ENCODE data around the gene PLGLB1. TPM values are rescaled to one million over a fixed set of nuclear protein-coding genes. Genes with fewer than 3 reads are reported as not detected.
"Not testable (repeated sequence)": the region's sequence is repeated elsewhere in the genome, so short reads cannot be mapped to it uniquely, and the experiment has no call there.

PLGLB1 gene
- 3.5 TPM for polyA plus RNA-seq (ENCODE audit: insufficient read length)

DNA sequence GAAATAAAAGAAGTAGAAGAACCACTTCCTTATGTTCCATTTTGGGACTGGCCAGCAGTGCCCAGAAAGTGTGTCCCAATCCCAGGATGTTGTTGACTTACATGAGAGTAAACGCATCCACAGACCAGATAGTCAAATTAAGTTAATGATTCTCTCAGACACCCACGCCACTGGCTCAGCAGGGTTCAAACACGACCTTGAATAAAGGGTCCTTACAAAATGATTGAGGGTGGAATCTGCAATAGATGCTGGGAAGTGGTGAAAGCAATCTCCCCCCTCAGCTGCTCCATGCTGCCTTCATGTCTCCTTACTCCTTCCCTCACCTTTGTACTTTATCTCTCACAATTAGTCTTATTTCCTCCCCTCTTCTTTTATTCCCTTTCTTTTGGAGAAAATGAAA, at the start of gene PLGLB1:
Gene PLGLB1 (minus strand): TSS at position 101 of the 400 bp plus-strand sequence. CDS start 61 bp downstream, at position 40.
- DNase-seq: not testable (repeated sequence)

DNA sequence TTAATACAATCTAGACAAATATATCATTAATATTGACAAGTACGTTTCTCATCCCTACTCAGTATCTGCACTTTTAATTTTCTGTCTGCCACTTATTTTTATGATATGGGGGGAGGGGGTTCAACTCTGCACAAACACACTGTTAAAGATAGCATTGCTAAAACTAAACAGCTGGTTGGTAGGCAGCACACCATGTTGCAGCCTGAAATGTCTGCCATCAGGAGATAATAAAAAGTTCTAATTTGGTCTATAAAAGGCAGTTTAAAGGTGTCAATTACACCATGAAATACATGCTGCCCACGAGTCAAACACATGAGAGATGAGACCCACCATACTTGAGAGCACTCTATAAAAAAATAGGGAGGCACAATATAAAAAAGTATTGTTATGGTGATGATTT, 42.7 kb upstream of the PLGLB1 start:
- not testable (repeated sequence) for DNase-seq

DNA sequence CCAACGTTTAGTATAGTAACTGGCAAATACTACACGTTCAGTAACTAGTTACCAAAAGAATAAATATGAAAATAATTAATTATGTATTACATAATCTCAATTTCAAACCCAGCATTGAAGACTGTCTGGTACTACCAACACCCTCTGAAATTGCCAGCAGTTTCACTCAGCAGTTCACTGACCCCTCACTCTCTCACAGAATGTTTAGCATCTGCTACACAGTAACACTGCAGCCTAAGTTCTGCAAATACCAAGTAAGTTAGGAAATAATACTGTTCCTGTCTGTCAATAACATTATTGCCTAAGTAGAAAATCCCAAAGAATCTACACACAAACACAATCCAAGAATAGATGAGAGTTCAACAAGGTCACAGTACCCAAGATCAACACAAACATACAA, 41.8 kb upstream of the PLGLB1 start:
- not testable (repeated sequence) for DNase-seq

DNA sequence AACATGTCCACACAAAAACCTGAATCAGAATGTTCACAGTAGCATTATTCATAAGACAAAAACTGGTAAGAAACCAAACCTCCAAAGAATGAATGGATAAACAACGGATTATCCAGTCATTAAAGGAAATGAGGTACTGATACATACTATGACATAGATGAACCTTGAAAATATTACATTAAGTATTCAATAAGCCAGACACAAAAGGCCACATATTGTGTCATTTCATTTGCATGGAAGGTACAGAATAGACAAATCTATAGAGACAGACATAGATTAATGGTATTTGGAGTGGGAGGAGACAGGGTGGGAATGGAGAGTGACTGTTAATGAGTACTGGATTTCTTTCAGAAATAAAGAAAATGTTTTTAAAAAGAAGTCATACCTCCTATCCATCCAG, 39.9 kb upstream of the PLGLB1 start:
- not testable (repeated sequence) for DNase-seq

DNA sequence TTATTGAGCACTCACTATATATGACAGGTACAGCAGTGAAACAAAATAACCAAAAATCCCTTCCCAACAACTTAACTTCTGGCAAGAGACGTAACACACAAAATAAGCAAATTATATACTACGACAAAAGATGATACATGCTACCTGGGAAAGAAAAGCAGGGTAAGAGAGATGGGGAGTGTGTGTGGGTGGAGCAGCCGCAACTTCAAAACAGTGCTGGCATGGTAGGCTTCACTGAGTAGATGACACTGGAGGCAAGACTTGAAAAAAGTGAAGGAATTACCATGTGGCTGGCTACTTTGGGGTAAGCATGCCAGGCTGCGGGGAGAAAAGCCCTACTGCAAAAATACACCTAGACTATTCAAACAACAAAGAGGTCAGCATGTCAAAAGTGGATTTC, 36.0 kb upstream of the PLGLB1 start:
- not testable (repeated sequence) for DNase-seq

DNA sequence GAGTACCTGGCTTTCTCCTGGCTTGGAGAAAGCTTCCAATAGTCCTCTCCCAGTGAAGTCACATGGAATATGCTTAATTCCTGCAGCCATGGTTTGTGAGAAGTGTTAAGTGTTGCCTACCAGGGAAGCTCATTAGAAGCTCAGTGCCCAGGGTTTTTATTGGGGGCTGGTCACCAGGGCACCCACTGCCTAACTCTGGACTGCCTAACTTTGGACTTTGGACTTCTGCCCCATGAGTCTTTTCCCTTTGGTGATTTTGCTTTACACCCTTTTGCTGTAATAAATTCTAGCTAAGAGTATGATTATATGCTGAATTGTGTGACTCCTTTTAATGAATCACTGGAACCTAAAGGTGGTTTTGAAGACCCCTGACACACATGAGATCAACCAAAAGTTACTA, 35.2 kb upstream of the PLGLB1 start:
- not testable (repeated sequence) for DNase-seq

DNA sequence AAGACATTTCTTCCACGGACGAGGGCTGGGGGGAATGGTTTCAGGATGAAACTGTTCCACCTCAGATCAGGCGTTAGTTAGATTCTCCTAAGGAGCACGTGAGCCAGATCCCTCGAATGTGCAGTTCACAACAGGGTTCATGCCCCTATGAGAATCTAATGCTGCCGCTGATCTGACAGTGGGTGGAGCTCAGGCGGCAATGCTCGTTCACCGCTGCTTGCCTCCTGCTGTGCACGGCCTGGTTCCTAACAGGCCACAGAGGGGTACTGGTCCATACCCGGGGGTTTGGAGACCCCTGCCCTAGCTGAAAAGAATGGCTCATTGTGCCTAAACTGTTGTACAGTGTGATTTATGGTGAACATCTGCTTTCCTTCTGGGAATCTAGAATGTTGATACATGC, 34.8 kb upstream of the PLGLB1 start:
- DNase-seq: not testable (repeated sequence)

DNA sequence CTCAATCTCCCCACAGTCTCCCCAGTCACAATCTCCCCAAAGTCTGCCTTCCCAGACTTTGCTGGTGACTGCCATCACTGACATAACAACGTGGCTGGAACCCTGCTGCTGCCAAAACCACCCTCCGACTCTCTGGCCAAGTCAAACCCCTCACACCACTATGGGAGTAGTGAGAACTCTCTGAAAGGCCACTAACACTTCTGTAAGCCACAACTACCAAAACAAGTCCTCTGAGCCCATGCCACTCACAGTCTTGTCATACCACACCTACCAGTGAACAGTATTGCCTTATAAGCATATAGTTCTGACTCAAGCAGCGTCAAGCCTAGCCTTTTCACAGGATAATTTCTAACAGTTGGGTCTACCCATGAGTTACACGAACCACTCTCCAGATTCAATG, 32.7 kb upstream of the PLGLB1 start:
- not testable (repeated sequence) for DNase-seq

DNA sequence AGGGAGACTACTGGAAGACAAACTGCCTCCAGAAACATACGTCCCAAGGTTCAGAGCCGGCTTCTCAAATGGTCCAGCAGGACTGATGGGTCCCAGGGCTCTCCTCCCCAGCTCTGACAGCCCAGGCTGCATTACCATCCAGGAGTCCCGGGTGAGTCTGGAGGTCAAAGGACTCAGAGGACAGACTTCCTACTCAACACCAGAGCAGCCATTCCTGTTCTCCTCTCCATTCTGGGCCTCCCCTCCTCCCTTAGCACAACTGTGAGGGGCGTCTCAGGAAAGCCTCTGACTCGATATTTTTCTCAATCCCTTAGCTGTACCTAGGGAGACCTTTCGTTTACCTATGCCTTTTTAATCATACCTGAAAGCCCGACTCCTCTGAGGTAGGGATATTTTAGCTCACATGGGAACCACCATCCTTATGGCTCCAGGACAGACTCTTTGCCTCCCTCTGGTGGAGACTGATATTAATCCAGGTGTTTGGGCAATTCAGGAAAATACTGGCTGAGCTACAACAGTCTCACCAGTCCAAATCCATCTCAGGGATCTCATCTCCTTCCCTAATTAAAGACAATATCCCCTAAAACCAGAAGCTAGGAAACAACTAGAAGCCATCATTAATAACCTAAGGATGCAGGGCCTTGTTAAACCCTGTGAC, 19.8 kb upstream of the PLGLB1 start:
- DNase-seq: not testable (repeated sequence)

DNA sequence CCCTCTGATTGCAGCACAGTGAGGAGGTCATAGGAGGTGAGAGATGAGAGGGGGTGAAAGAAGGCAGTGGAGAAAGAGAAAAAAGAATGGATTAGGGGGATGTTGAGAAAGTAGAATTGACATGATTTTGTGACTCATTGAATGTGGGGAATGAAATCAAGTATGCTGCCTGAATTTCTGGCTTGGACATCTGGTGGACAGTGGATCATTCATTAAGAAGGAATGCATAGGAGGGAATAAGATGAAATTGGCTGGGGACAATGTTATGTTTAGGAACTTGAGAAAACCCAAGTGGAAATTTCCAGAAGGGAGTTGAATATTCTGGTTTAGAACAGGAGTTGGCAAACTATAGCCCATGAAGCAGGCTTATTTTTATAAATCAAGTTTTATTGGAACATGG, 7.0 kb upstream of the PLGLB1 start:
- DNase-seq: not testable (repeated sequence)

DNA sequence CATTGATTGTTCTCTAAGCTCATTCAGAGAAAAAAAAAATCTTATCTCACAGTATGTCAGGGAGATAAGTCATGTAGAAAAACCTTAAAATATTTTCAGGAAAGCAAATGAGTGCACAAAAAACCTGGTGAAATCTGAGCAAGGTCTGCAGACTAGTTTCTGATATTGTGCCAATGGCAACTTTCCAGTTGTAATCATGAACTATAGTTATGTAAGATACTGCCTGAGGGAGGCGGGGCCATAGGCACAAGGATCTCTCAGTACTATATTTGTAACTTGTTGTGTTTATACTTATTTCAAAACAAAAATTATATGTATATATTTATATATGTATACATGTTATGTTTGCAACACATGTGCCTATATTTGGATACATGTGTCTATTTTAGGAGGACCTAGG, 5.2 kb upstream of the PLGLB1 start:
- not testable (repeated sequence) for DNase-seq

DNA sequence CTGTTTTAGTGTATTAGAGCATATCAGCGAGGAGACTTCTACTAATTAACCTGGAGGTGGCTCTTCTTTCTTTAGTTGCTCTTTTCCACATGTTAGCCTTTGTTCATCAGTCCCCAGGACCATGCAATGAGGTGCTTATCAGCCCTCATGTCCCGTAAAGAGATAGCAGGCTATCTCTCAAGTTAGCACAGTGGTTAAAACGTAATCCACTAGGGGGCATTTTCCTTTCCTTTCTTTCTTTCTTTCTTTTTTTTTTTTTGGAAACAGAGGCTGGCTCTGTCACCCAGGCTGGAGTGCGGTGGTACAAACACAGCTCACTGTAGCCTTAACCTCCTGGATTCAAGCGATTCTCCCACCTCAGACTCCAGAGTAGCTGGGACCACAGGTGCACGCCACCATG, 4.3 kb upstream of the PLGLB1 start:
- DNase-seq: not testable (repeated sequence)

DNA sequence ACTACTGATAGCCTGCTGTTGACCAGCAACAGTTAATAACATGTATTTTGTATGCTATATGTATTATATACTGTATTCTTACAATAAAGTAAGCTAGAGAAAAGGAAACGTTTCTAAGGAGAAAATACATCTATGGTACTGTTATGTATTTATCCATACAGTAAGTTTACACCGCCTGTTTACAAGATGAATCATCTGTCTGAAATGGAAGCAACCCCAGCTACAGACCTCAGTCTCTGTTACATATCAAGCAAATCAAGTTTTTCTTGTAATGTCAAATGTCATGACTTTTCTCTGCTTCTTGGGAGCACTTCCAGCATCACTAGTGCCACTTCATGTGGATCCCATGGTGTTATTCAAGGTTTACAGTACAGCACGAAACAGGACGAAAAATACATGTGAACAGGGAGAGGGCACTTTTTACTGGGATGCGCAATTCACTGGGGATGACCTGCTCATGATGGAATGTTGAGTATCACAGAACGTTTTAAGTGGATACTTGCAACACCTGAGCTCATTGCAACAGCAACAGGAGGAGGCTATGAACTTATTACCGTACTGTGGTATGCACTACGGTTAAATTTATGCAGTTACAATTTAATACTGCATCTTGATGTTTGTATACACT, 2.5 kb upstream of the PLGLB1 start:
- DNase-seq: not testable (repeated sequence)

DNA sequence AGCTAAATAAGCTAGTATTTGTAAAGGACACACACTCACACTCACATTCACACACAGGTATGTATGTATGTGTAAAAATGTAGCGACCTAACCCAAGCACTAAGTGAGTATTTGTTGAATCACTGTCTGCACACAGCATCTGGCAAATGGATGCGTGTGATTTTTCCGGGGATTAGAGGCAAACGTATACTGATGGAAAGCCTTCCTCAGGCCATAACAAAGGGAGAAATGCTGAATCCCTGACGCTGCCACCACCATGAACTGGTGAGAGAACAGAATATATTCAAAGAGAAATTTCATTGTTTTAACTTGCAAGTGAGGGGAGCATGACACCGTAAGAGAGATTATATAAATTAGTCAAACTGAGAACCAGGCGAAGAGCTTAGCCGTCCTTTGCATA, 601 bp downstream of the PLGLB1 start:
- not testable (repeated sequence) for DNase-seq

DNA sequence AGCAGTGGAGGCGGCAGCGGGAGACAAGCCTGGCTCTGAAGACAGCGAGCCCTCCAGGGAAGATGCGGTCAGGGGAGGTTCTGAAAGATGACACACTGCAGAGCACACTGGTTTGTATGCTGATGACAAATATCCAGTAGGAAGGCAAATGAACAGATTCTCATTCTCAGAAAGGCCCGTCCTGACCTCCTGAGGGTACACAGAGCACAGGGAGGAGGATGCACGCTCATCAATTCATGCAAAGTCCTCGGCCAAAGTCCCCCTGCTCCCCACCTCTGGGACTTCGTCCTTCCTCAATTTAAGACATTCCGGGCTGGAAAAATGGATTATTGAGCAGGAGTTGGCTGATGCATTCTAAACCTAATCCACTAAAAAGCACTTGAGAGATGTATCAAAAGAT, 2.6 kb downstream of the PLGLB1 start:
- DNase-seq: not testable (repeated sequence)

DNA sequence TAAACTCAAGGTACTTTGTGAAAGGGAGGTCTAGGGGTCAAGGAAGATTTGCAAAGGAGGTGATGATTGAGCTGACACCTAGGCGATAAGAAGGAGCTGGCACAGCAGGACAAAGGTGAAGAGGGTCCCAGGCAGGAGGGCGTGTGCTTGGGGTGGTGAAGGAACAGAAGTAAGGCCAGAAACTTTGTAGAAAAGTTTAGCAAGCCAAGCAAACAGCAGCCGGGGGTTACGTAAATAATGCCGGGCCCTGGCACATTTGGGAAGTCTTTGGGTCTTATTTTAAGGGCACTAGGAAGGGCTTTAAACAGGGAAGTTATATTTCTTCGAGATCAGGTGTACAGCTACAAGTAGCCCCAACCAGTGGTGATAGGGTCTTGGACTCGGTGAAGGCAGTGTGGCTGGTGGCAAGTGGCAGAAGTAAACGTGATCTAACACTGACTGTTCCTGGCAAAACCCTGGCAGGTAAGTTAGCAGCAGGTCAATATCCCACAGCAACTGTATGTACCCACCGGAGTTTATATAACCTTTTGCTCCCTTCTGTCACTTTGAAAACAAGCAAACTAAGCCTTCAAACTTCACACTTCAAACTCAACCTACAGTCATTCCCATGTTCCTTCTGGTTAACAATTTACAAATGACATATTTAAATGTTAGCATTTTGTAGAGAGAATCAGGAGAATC, 7.0 kb downstream of the PLGLB1 start:
- not testable (repeated sequence) for DNase-seq

DNA sequence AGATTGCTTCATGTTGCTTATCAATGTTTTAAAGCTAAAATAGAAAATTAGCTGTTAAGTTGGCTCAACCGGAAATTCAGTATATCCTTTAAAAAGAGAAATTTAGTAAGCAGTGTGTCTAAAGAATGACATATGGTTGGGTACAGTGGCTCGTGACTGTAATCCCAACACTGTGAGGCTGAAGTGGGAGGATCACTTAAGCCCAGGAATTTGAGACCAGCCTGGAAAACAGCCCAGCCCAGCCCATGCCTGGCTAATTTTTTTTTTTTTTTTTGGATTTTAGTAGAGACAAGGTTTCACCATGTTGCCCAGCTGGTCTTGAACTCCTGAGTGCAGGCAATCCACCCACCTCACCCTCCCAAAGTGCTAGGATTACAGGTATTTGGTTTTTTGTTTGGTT, 17.2 kb downstream of the PLGLB1 start:
- not testable (repeated sequence) for DNase-seq

Other genes with a start within 250 kb of the PLGLB1 start
- gene CD8A, start 230.9 kb downstream of the PLGLB1 start, polyA plus RNA-seq (ENCODE audit: insufficient read length): 0.10 TPM
- gene CD8B, start 160.0 kb downstream of the PLGLB1 start, polyA plus RNA-seq (ENCODE audit: insufficient read length): 0.28 TPM
- 0.94 TPM for gene RGPD1, start 79.7 kb downstream of the PLGLB1 start, polyA plus RNA-seq (ENCODE audit: insufficient read length)